B cell (primary cell): ENCODE data around the gene LRRC8D. TPM values are rescaled to one million over a fixed set of nuclear protein-coding genes. Genes with fewer than 3 reads are reported as not detected.

Experiments used
- ATAC-seq: fragments of 200-7000 bp; cut with Tn5 transposase; one replicate; pipeline ENCODE4 v1.10.0; 2021; ENCODE audit warnings: low read depth, mild to moderate bottlenecking, moderate number of reproducible peaks, moderate library complexity
- CTCF ChIA-PET: fragments of 350-600 bp; sonication (Branson Sonifier 250); formaldehyde crosslinking; loops from one replicate; lab custom pipeline; 2021; ENCODE audit warnings: antibody characterized with exemption, inconsistent platforms; lab: Charles Lee
- POLR2A ChIA-PET: fragments of 350-600 bp; sonication (Branson Sonifier 250); formaldehyde crosslinking; loops from one replicate; lab custom pipeline; 2021; ENCODE audit warnings: antibody characterized with exemption; lab: Charles Lee
- DNase-seq: peaks from one replicate; pipeline ENCODE4 v3.0.0; 2013
- H2AFZ ChIP-seq: 2 replicates; pipeline ENCODE4 v1.6.1; 2012; ENCODE audit warnings: mild to moderate bottlenecking, low read depth, low read length; ENCODE audit not compliant: insufficient read depth, poor library complexity, severe bottlenecking
- H3K27ac ChIP-seq, 2 donors: 1 replicate in 1 of 2; 2 replicates in 1 of 2; pipeline ENCODE4 v1.5.1; 2012 to 2013; ENCODE audit warnings: low read length in 2 of 2, mild to moderate bottlenecking in 2 of 2, moderate library complexity in 1 of 2
- H3K27me3 ChIP-seq, 4 experiments: fragments of 200-600 bp in 1 of 4; sonication (generic) in 1 of 4; replicated peaks in 1 of 4; 1 replicate in 2 of 4; 2 replicates in 2 of 4; pipeline versions ENCODE4 v1.6.1 to v1.7.0; 2013 to 2016; ENCODE audit warnings: low read length in 3 of 4, mild to moderate bottlenecking in 2 of 4, mixed read lengths in 1 of 4, moderate library complexity in 1 of 4; ENCODE audit not compliant: insufficient read depth in 4 of 4, control insufficient read depth in 3 of 4; ENCODE audit errors: control extremely low read depth in 1 of 4
- H3K36me3 ChIP-seq, 2 experiments: replicated peaks in 1 of 2; 1 replicate in 1 of 2; 2 replicates in 1 of 2; pipeline versions ENCODE4 v1.6.1 to v1.7.1; 2013; ENCODE audit warnings: low read length in 1 of 2; ENCODE audit not compliant: insufficient read depth in 2 of 2, control insufficient read depth in 1 of 2; ENCODE audit errors: control extremely low read depth in 1 of 2, extremely low read depth in 1 of 2
- H3K4me1 ChIP-seq, 2 donors: fragments of 200-600 bp in 1 of 2; sonication (generic) in 1 of 2; 1 replicate in 1 of 2; 2 replicates in 1 of 2; pipeline versions ENCODE4 v1.5.1 to v1.6.1; 2013 to 2017; ENCODE audit warnings: low read length in 2 of 2; ENCODE audit not compliant: control insufficient read depth in 2 of 2, insufficient read depth in 2 of 2
- H3K4me2 ChIP-seq: replicated peaks from 2 replicates; pipeline ENCODE3; 2012; ENCODE audit warnings: mild to moderate bottlenecking, low read depth, low read length; ENCODE audit not compliant: poor library complexity, severe bottlenecking
- H3K4me3 ChIP-seq, 5 experiments: fragments of 200-600 bp in 1 of 5; sonication (generic) in 1 of 5; 1 replicate in 3 of 5; 2 replicates in 2 of 5; pipeline versions ENCODE4 v1.5.1 to v1.7.0; 2011 to 2016; ENCODE audit warnings: low read length in 4 of 5, mild to moderate bottlenecking in 4 of 5, low read depth in 2 of 5, control low read depth in 1 of 5, moderate library complexity in 1 of 5; ENCODE audit not compliant: insufficient read depth in 1 of 5; ENCODE audit errors: control extremely low read depth in 1 of 5, extremely low read depth in 1 of 5
- H3K79me2 ChIP-seq: fragments of 200-600 bp; sonication (generic); one replicate; pipeline ENCODE4 v1.6.0; 2016; ENCODE audit warnings: low read length; ENCODE audit not compliant: control insufficient read depth, insufficient read depth
- H3K9ac ChIP-seq: fragments of 200-600 bp; sonication (generic); 2 replicates; pipeline ENCODE4 v1.6.1; 2017; ENCODE audit warnings: mild to moderate bottlenecking, low read length, moderate library complexity
- H3K9me3 ChIP-seq, 3 donors: one replicate each; pipeline versions ENCODE4 v1.6.1 to v1.7.1; 2013; ENCODE audit warnings: low read length in 2 of 3; ENCODE audit not compliant: control insufficient read depth in 2 of 3, insufficient read depth in 1 of 3; ENCODE audit errors: control extremely low read depth in 1 of 3
- H4K20me1 ChIP-seq: 2 replicates; pipeline ENCODE4 v1.6.0; 2012; ENCODE audit warnings: mild to moderate bottlenecking, low read length; ENCODE audit not compliant: insufficient read depth, control insufficient read depth, poor library complexity, severe bottlenecking
- H3K27ac Mint-ChIP-seq: one replicate; pipeline ENCODE4 v1.8.0; 2021; ENCODE audit warnings: mixed read lengths
- H3K27me3 Mint-ChIP-seq: one replicate; pipeline ENCODE4 v1.8.0; 2021; ENCODE audit warnings: mixed read lengths
- H3K4me1 Mint-ChIP-seq: one replicate; pipeline ENCODE4 v1.8.0; 2021; ENCODE audit warnings: mixed read lengths
- H3K4me3 Mint-ChIP-seq: one replicate; pipeline ENCODE4 v1.8.0; 2021; ENCODE audit warnings: mixed read lengths
- H3K9me3 Mint-ChIP-seq: one replicate; pipeline ENCODE4 v1.8.0; 2022; ENCODE audit warnings: mixed read lengths; ENCODE audit not compliant: insufficient read depth
- EZH2 ChIP-seq: IDR thresholded peaks from 2 replicates; pipeline ENCODE4 v1.6.1; 2012; ENCODE audit warnings: borderline replicate concordance, low read depth, mild to moderate bottlenecking, moderate library complexity, low read length; ENCODE audit not compliant: insufficient read depth, poor library complexity, severe bottlenecking
- WGBS: methylation state at CpG from one replicate; pipeline ENCODE4 v1.1.5; 2013; ENCODE audit warnings: missing lambda C conversion rate; ENCODE audit not compliant: insufficient coverage; 5-methylcytosine and 5-hydroxymethylcytosine counted together
- intact Hi-C: fragments of 100-400 bp; cut with micrococcal nuclease; formaldehyde crosslinking; loops from one replicate; pipeline ENCODE4 v1.10.0; 2022
- polyA plus RNA-seq: library from polyadenylated mRNA; depleted of rRNA; stranded (reverse); fragments of >200 nt; gene quantifications from 2 replicates; pipeline ENCODE4 v1.2.3, GENCODE V29; 2012
- total RNA-seq, 2 donors: library from RNA; stranded (reverse); fragments of 120-200 nt in 1 of 2; gene quantifications; 1 replicate in 1 of 2; 2 replicates in 1 of 2; pipeline versions ENCODE4 v1.2.3 to v1.2.4, GENCODE V29; 2013 to 2022
- TF ChIP-seq, protein P1 (sequence below): fragments of 200-600 bp; IDR thresholded peaks from one replicate; pipeline ENCODE4 v1.8.0; 2022; ENCODE audit warnings: antibody characterized with exemption, mild to moderate bottlenecking

Gene LRRC8D
- total and polyA plus RNA-seq, 2 donors (not counting 1 experiment from before 2014, with no cell fraction given) = 23.7 to 47.0 TPM

DNA sequence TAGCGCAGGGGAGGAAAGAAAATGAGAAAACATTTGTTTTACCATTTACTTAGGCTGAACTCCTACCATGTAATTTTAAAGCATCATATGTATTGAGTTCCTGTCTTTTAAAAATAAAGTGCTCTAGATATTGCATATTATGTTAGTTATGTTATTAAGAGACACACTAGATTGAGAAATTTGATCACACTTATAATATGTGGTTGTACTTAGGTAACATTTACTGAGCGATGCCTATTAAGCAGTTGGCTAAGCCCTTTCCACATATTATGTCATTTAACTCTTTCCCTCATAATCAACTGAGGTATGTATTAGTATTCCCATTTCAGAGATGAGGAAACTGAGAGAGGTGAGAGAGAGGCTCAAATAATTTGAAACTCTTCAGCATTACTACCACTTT lies 4.5 kb upstream of the LRRC8D start:
- Histone ChIP-seq H3K27ac (no peak overlapping the region), H3K9ac (no peak overlapping the region), H2AFZ (no peak overlapping the region), H3K4me1 (peaks cover 22 to 24% of the 10 kb centered on the region in 2 donors), H3K4me2 (no peak overlapping the region), H4K20me1 (no peaks in the 10 kb centered on the region), H3K79me2 (peaks cover 37% of the 10 kb centered on the region), H3K4me3 (no peak overlapping the region), H3K27me3 (no peaks in the 10 kb centered on the region), H3K36me3 (no peaks in the 10 kb centered on the region), H3K9me3 (no peaks in the 10 kb centered on the region)
- no CpG with 5 or more reads among the region's 2 CpGs for WGBS
- Mint-ChIP-seq H3K4me3 (no peak overlapping the region), H3K27ac (no peak overlapping the region), H3K9me3 (no peaks in the 10 kb centered on the region), H3K27me3 (no peaks in the 10 kb centered on the region), H3K4me1 (peaks cover 32% of the 10 kb centered on the region)
- DNase-seq (no peak), ATAC-seq (no peak)
- ChIA-PET POLR2A (interaction anchor here (0.5 kb wide), 1 partner anchor 52 kb away, joined by 3 read pairs; no protein-coding TSS in a partner anchor), CTCF (interaction anchor here (0.6 to 1.6 kb wide), 3 partner anchors 12 to 171 kb away, joined by 3 to 5 read pairs (median 3); no protein-coding TSS in a partner anchor)
- intact Hi-C loops = no loop called here
- TF ChIP-seq EZH2 = no peak
- TF ChIP-seq, protein P1, sequence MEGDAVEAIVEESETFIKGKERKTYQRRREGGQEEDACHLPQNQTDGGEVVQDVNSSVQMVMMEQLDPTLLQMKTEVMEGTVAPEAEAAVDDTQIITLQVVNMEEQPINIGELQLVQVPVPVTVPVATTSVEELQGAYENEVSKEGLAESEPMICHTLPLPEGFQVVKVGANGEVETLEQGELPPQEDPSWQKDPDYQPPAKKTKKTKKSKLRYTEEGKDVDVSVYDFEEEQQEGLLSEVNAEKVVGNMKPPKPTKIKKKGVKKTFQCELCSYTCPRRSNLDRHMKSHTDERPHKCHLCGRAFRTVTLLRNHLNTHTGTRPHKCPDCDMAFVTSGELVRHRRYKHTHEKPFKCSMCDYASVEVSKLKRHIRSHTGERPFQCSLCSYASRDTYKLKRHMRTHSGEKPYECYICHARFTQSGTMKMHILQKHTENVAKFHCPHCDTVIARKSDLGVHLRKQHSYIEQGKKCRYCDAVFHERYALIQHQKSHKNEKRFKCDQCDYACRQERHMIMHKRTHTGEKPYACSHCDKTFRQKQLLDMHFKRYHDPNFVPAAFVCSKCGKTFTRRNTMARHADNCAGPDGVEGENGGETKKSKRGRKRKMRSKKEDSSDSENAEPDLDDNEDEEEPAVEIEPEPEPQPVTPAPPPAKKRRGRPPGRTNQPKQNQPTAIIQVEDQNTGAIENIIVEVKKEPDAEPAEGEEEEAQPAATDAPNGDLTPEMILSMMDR = no peak

DNA sequence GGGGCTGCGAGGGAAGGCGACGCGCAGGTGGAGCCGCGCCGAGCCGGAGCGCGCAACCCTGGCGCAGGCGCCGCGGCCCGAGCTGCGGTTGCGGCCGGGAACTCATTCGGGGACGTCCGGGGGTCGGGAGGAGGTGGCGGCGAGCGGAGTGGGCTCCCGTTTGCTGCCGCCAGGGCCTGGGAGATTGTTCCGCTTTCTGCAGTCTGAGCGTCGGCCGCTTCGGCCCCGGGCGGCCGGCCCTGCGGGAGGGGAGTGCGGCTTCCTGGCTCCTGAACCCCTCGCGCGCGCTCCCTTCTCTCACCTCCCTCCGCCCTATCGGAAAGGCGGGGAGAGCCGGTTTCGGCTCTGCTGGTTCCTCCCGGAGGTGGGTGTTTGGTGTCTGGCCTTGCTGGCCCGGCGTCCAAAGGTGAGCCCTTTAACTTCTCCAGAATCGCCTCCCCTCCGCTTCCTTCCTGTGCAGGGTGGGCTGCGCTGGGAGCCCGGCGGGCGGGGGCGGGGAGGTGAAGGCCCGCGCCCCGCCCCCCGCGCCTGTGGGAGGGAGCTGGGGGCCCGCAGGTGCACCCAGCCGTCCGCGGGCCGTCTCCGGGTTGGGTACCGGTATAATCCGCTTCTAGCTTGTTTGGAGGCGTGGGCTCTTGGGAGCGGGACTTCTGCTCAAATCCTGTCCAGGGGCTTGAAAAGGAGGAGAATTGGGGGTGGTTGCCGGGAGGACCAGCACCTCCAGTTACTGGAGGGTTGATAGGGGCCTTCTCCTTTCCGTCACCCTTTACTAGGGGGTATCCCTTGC lies 683 bp downstream of the LRRC8D start:
- no peaks in the 10 kb centered on the region for H3K27me3 Mint-ChIP-seq
- H3K4me1 ChIP-seq = peaks cover 22 to 27% of the 10 kb centered on the region in 2 donors
- H3K4me3 ChIP-seq = peak overlapping the region in 4 of 5 experiments; percentile 74 to 87 (median 82)
- peaks cover 25% of the 10 kb centered on the region for H3K79me2 ChIP-seq
- no peaks in the 10 kb centered on the region for H3K9me3 Mint-ChIP-seq
- ChIA-PET POLR2A (interaction anchor here (0.7 to 1.9 kb wide), 6 partner anchors 21 to 297 kb away, joined by 3 to 18 read pairs (median 4); partner anchors contain the start of genes LRRC8B and ZNF326), CTCF (interaction anchor here (0.5 to 2.1 kb wide), 11 partner anchors 10 to 170 kb away, joined by 3 to 15 read pairs (median 3); no protein-coding TSS in a partner anchor)
- no peaks in the 10 kb centered on the region for H3K27me3 ChIP-seq
- H3K9me3 ChIP-seq = no peaks in the 10 kb centered on the region
- peaks cover 4% of the 10 kb centered on the region for H4K20me1 ChIP-seq
- H3K4me3 Mint-ChIP-seq = peak overlapping the region; percentile 90
- WGBS = under 1% methylated on average over 69 of the region's 73 CpGs
- H3K4me2 ChIP-seq = peak overlapping the region; percentile 93
- ATAC-seq = peak; percentile 67
- no peak for TF ChIP-seq EZH2
- TF ChIP-seq, protein P1 = peak; percentile 31
- H3K27ac Mint-ChIP-seq = peak overlapping the region; percentile 92
- H3K4me1 Mint-ChIP-seq = peaks cover 44% of the 10 kb centered on the region
- peak overlapping the region; percentile 91 for H2AFZ ChIP-seq
- peak; percentile 88 for DNase-seq
- H3K9ac ChIP-seq = peak overlapping the region; percentile 87
- peaks cover 1 to 3% of the 10 kb centered on the region in 2 experiments for H3K36me3 ChIP-seq
- peak overlapping the region; percentile 68 to 73 for H3K27ac ChIP-seq
- intact Hi-C loops = loop anchor here (1.0 to 5.0 kb wide), 6 partner anchors 17 to 297 kb away; partner anchors contain the start of genes LRRC8B, LRRC8C and ZNF326
